IMR-90 (cell line): ENCODE results near the gene CENPV. TPM values are rescaled to one million over a fixed set of nuclear protein-coding genes. Genes with fewer than 3 reads are reported as not detected.
A peak's percentile ranks its signal among the peaks of the same experiment; 100 is the strongest.

Experiments used
- ATAC-seq: fragments of 200-7000 bp; cut with Tn5 transposase; 2 replicates; pipeline ENCODE4 v1.9.1; 2020; ENCODE audit warnings: low read depth, mild to moderate bottlenecking, moderate library complexity
- BruUV-seq: library from RNA; stranded (reverse); fragments of 400-500 nt; replicated peaks from 2 replicates; lab custom pipeline; 2021; lab: Mats Ljungman, UMichigan
- CTCF ChIA-PET: fragments of 300-600 bp; formaldehyde crosslinking; extraction: SDS; loops from one replicate; lab custom pipeline; 2021; ENCODE audit warnings: antibody characterized with exemption; lab: Yijun Ruan, JAX
- POLR2A ChIA-PET: fragments of 300-600 bp; sonication (Branson Sonifier 250); formaldehyde crosslinking; loops from one replicate; lab custom pipeline; 2022; ENCODE audit warnings: antibody characterized with exemption; ENCODE audit not compliant: unreplicated experiment; lab: Charles Lee
- DNase-seq: peaks from one replicate; pipeline ENCODE4 v3.0.0; 2013
- H2AFZ ChIP-seq: replicated peaks from 2 replicates; pipeline ENCODE3; 2013; ENCODE audit warnings: low read length, mild to moderate bottlenecking; ENCODE audit not compliant: poor library complexity
- H2AK5ac ChIP-seq: 2 replicates; pipeline ENCODE4 v1.6.1; 2013; ENCODE audit warnings: low read depth, low read length, inconsistent platforms
- H2AK9ac ChIP-seq: replicated peaks from 2 replicates; pipeline ENCODE3; 2013; ENCODE audit warnings: mild to moderate bottlenecking, low read depth, low read length, moderate library complexity; ENCODE audit not compliant: poor library complexity
- H2BK120ac ChIP-seq: 2 replicates; pipeline ENCODE4 v1.6.1; 2013; ENCODE audit warnings: low read depth, low read length, inconsistent platforms
- H2BK15ac ChIP-seq: 3 replicates; pipeline ENCODE4 v1.6.1; 2013; ENCODE audit warnings: low read depth, low read length, inconsistent platforms
- H2BK20ac ChIP-seq: 2 replicates; pipeline ENCODE4 v1.6.1; 2013; ENCODE audit warnings: low read depth, mild to moderate bottlenecking, inconsistent platforms, low read length, moderate library complexity
- H2BK5ac ChIP-seq: 2 replicates; pipeline ENCODE4 v1.6.1; 2013; ENCODE audit warnings: mild to moderate bottlenecking, low read depth, low read length, inconsistent platforms; ENCODE audit not compliant: poor library complexity, severe bottlenecking
- H3K14ac ChIP-seq: replicated peaks from 2 replicates; pipeline ENCODE4 v1.6.1; 2013; ENCODE audit warnings: low read depth, low read length, inconsistent platforms
- H3K18ac ChIP-seq: 2 replicates; pipeline ENCODE4 v1.6.1; 2013; ENCODE audit warnings: low read depth, low read length, control low read depth
- H3K23ac ChIP-seq: 2 replicates; pipeline ENCODE4 v1.6.1; 2013; ENCODE audit warnings: low read depth, low read length, inconsistent platforms
- H3K27ac ChIP-seq: 2 replicates; pipeline ENCODE4 v1.5.1; 2013; ENCODE audit warnings: mild to moderate bottlenecking, control low read depth, low read length; ENCODE audit not compliant: insufficient read depth
- H3K27me3 ChIP-seq: 2 replicates; pipeline ENCODE4 v1.6.1; 2013; ENCODE audit warnings: low read length; ENCODE audit not compliant: control insufficient read depth, insufficient read depth
- H3K36me3 ChIP-seq: 2 replicates; pipeline ENCODE4 v1.6.1; 2013; ENCODE audit warnings: low read length, mixed read lengths; ENCODE audit not compliant: control insufficient read depth, insufficient read depth
- H3K4ac ChIP-seq: 2 replicates; pipeline ENCODE4 v1.6.1; 2013; ENCODE audit warnings: low read depth, low read length, inconsistent platforms
- H3K4me1 ChIP-seq: 2 replicates; pipeline ENCODE4 v1.6.1; 2013; ENCODE audit warnings: low read length, mixed read lengths; ENCODE audit not compliant: control insufficient read depth, insufficient read depth
- H3K4me2 ChIP-seq: 2 replicates; pipeline ENCODE4 v1.6.1; 2013; ENCODE audit warnings: low read depth, mild to moderate bottlenecking, control low read depth, low read length, moderate library complexity
- H3K4me3 ChIP-seq: 2 replicates; pipeline ENCODE4 v1.5.1; 2013; ENCODE audit warnings: low read depth, mild to moderate bottlenecking, control low read depth, low read length, moderate library complexity; ENCODE audit not compliant: insufficient read depth
- H3K56ac ChIP-seq: 2 replicates; pipeline ENCODE4 v1.6.1; 2013; ENCODE audit warnings: low read length, inconsistent platforms; ENCODE audit not compliant: insufficient read depth; ENCODE audit errors: extremely low read depth
- H3K79me1 ChIP-seq, 2 experiments: 2 replicates each; pipeline ENCODE4 v1.6.1; 2013; ENCODE audit warnings: low read length in 2 of 2, inconsistent platforms in 1 of 2, low read depth in 1 of 2
- H3K9ac ChIP-seq: 2 replicates; pipeline ENCODE4 v1.6.1; 2013; ENCODE audit warnings: low read depth, low read length, control low read depth
- H3K9me1 ChIP-seq: 2 replicates; pipeline ENCODE4 v1.6.1; 2013; ENCODE audit warnings: low read length, inconsistent platforms; ENCODE audit not compliant: insufficient read depth
- H3K9me3 ChIP-seq: 2 replicates; pipeline ENCODE4 v1.6.1; 2013; ENCODE audit warnings: low read length; ENCODE audit not compliant: control insufficient read depth, insufficient read depth
- H4K20me1 ChIP-seq: 2 replicates; pipeline ENCODE4 v1.6.1; 2013; ENCODE audit warnings: low read length, inconsistent platforms; ENCODE audit not compliant: insufficient read depth
- H4K5ac ChIP-seq: 2 replicates; pipeline ENCODE4 v1.6.1; 2013; ENCODE audit warnings: mild to moderate bottlenecking, low read depth, low read length, control low read depth
- H4K8ac ChIP-seq, 2 experiments: 2 replicates each; pipeline ENCODE4 v1.6.1; 2013; ENCODE audit warnings: low read depth in 2 of 2, low read length in 2 of 2, control low read depth in 1 of 2, inconsistent platforms in 1 of 2
- H4K91ac ChIP-seq: 2 replicates; pipeline ENCODE4 v1.6.1; 2013; ENCODE audit warnings: low read depth, low read length, inconsistent platforms; ENCODE audit not compliant: insufficient read depth
- CHD1 ChIP-seq: IDR thresholded peaks from 2 replicates; pipeline ENCODE4 v1.6.1; 2012; ENCODE audit warnings: low read depth, low read length, improper control_type of control experiment
- WGBS, 2 experiments: methylation state at CpG; one replicate each; pipeline versions ENCODE4 v1.1.5 to v1.1.7; 2013; ENCODE audit warnings: missing lambda C conversion rate in 2 of 2; ENCODE audit not compliant: insufficient read length in 1 of 2; ENCODE audit errors: extremely low coverage in 2 of 2; 5-methylcytosine and 5-hydroxymethylcytosine counted together
- dilution Hi-C: fragments of 300-500 bp; cut with HindIII; formaldehyde crosslinking; loops from one replicate; pipeline ENCODE4 v1.14.3; 2018; ENCODE audit warnings: low sequenced_read_pairs; ENCODE audit not compliant: unreplicated experiment
- in situ Hi-C: fragments of 300-500 bp; cut with MboI; formaldehyde crosslinking; loops from 3 replicates; pipeline ENCODE4 v1.14.3; 2019; ENCODE audit warnings: low sequenced_read_pairs, inconsistent platforms, mixed read lengths
- intact Hi-C: fragments of 100-400 bp; cut with micrococcal nuclease; formaldehyde crosslinking; loops from 2 replicates; pipeline ENCODE4 v1.10.0; 2022
- polyA plus RNA-seq, 3 experiments: library from polyadenylated mRNA; depleted of rRNA; stranded (reverse); fragments of >200 nt; gene quantifications; 2 replicates each; pipeline ENCODE4 v1.2.3, GENCODE V29; 2012; ENCODE audit warnings: low replicate concordance in 1 of 3
- total RNA-seq: library from RNA; depleted of rRNA; stranded (reverse); fragments of >200 nt; gene quantifications from 2 replicates; pipeline ENCODE4 v1.2.3, GENCODE V29; 2012

The CENPV gene
- total and polyA plus RNA-seq, 2 of the 4 experiments (the other 2 are of a cell fraction): 35.3 to 49.8 TPM

- Histone ChIP-seq H3K36me3 (peaks cover 11% of the 10 kb centered on the region), H2BK20ac (no peak overlapping the region), H4K8ac (no peak overlapping the region), H3K9me3 (no peaks in the 10 kb centered on the region), H3K9ac (no peak overlapping the region), H3K79me1 (peaks cover 0 to 9% of the 10 kb centered on the region in 2 experiments; a peak in 2 of 4 replicates), H3K23ac (no peak overlapping the region), H3K9me1 (no peaks in the 10 kb centered on the region), H3K14ac (no peak overlapping the region), H4K91ac (no peak overlapping the region), H3K18ac (no peak overlapping the region), H3K4me2 (no peak overlapping the region), H3K4me3 (no peak overlapping the region), H3K4me1 (peaks cover 3% of the 10 kb centered on the region; the same call in 1 of the 2 replicates), H4K20me1 (peaks cover 21% of the 10 kb centered on the region), H2BK15ac (no peak overlapping the region), H2AFZ (no peak overlapping the region), H2BK120ac (no peak overlapping the region), H3K4ac (no peak overlapping the region), H3K56ac (no peak overlapping the region), H3K27ac (no peak overlapping the region), H3K27me3 (no peaks in the 10 kb centered on the region), H2BK5ac (no peak overlapping the region), H2AK9ac (no peak overlapping the region), H4K5ac (no peak overlapping the region), H2AK5ac (no peak overlapping the region)
- DNase-seq (peak; percentile 79), ATAC-seq (no peak)
- CTCF ChIA-PET: interaction anchor here (1.8 kb wide), 1 partner anchor 14 kb away, joined by 5 read pairs; no protein-coding TSS in a partner anchor
- dilution Hi-C loops: no loop called here
- intact Hi-C loops: no loop called here
- POLR2A ChIA-PET: no interaction called here
- in situ Hi-C loops: no loop called here
- TF ChIP-seq CHD1: no peak
- WGBS, 2 experiments: no CpG with 5 or more reads among the region's 2 CpGs
- no TSS peak for BruUV-seq
Observed at GRCh38 chr17:16377941-16378341, 24.7 kb upstream of the CENPV start.
